K562 (cell line): ENCODE data around the gene MFN1.

Experiments
- DACH1 ChIP-seq: fragments of 450-650 bp; IDR thresholded peaks from 2 replicates; pipeline ENCODE4 v1.6.1; 2018; ENCODE audit not compliant: partially characterized antibody
- E2F3 ChIP-seq: fragments of 250-450 bp; sonication (Bioruptor Pico); IDR thresholded peaks from 2 replicates; pipeline ENCODE4 v1.4.0; 2020; ENCODE audit warnings: mild to moderate bottlenecking
- NFRKB ChIP-seq: fragments of 450-650 bp; IDR thresholded peaks from 2 replicates; pipeline ENCODE4 v1.6.1; 2016; ENCODE audit warnings: low read depth
- POLR2A ChIP-seq: fragments of 450-650 bp; conservative IDR thresholded peaks from 2 replicates; pipeline ENCODE4 v1.6.1; 2016
- TBL1XR1 ChIP-seq, 2 experiments: IDR thresholded peaks; 2 replicates each; pipeline ENCODE4 v1.6.1; 2012; ENCODE audit warnings: improper control_type of control experiment in 2 of 2, low read length in 2 of 2, mild to moderate bottlenecking in 1 of 2
- USF2 ChIP-seq: sonication (generic); formaldehyde crosslinking; IDR thresholded peaks from 2 replicates; pipeline ENCODE4 v1.5.0; 2020; ENCODE audit warnings: missing genetic modification reagents
- ZFX ChIP-seq: sonication (generic); formaldehyde crosslinking; IDR thresholded peaks from 2 replicates; pipeline ENCODE4 v1.8.0; 2022; ENCODE audit warnings: mild to moderate bottlenecking, missing genetic modification reagents, moderate library complexity
- ZNF644 ChIP-seq: fragments of 200-800 bp; sonication (Bioruptor generic); IDR thresholded peaks from 2 replicates; pipeline ENCODE4 v1.6.1; 2016; ENCODE audit warnings: low read depth, missing genetic modification characterization, missing compliant biosample characterization
- ZNF696 ChIP-seq: fragments of 250-450 bp; sonication (Bioruptor Pico); conservative IDR thresholded peaks from 2 replicates; pipeline ENCODE4 v1.4.0; 2020; ENCODE audit warnings: mild to moderate bottlenecking, moderate library complexity
- TF ChIP-seq, protein P1 (sequence below), 3 experiments: IDR thresholded peaks in 2 of 3; conservative IDR thresholded peaks in 1 of 3; 2 replicates each; pipeline ENCODE4 v1.5.1; 2011 to 2012; ENCODE audit warnings: low read length in 3 of 3, mild to moderate bottlenecking in 3 of 3, control low read depth in 2 of 3, improper control_type of control experiment in 1 of 3, inconsistent platforms in 1 of 3, low read depth in 1 of 3, mixed read lengths in 1 of 3, moderate library complexity in 1 of 3; ENCODE audit not compliant: insufficient read depth in 2 of 3

DNA sequence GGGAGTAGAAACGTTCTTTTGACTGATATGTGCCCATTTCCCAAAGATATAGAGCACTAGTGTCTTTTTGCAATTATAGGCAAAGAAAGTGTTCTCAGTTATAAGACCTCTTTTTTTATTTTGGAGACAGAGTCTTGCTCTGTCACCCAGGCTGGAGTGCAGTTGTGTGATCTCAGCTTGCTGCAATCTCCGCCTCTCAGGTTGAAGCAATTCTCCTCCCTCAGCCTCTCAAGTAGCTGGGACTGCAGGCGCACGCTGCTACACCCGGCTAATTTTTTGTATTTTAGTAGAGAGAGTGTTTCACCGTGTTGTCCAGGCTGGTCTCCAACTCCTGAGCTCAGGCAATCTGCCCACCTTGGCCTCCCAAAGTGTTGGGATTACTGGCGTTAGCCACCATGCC is 45.4 kb upstream of the MFN1 start:
- TF ChIP-seq, protein P1, sequence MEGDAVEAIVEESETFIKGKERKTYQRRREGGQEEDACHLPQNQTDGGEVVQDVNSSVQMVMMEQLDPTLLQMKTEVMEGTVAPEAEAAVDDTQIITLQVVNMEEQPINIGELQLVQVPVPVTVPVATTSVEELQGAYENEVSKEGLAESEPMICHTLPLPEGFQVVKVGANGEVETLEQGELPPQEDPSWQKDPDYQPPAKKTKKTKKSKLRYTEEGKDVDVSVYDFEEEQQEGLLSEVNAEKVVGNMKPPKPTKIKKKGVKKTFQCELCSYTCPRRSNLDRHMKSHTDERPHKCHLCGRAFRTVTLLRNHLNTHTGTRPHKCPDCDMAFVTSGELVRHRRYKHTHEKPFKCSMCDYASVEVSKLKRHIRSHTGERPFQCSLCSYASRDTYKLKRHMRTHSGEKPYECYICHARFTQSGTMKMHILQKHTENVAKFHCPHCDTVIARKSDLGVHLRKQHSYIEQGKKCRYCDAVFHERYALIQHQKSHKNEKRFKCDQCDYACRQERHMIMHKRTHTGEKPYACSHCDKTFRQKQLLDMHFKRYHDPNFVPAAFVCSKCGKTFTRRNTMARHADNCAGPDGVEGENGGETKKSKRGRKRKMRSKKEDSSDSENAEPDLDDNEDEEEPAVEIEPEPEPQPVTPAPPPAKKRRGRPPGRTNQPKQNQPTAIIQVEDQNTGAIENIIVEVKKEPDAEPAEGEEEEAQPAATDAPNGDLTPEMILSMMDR (IDR thresholded peaks at IDR 0.05 in 2 of 3, conservative IDR thresholded peaks at IDR 0.05 in 1 of 3; ENCODE audit: insufficient read depth in 2 of 3, low read depth in 1 of 3, low read length in 3 of 3) = no peak
- no peak for TF ChIP-seq TBL1XR1 (IDR thresholded peaks at IDR 0.05; ENCODE audit: low read length in 2 of 2)
- no peak for TF ChIP-seq E2F3 (CRISPR knock-in tag)
- TF ChIP-seq USF2 (CRISPR knock-in tag) = no peak
- no peak; the same call in 1 of the 2 replicates for TF ChIP-seq NFRKB
- TF ChIP-seq ZFX = no peak
- TF ChIP-seq ZNF644 (tag) = no peak
- TF ChIP-seq DACH1 = no peak
- TF ChIP-seq POLR2A = peak; percentile 37; the same call in 1 of the 2 replicates
- TF ChIP-seq ZNF696 (CRISPR knock-in tag) = no peak
